ENCODE data around the gene CRMP1. TPM values are rescaled to one million over a fixed set of nuclear protein-coding genes. Genes with fewer than 3 reads are reported as not detected.

The CRMP1 gene
- total RNA-seq, 2 experiments from 2014 or later: not detected

DNA sequence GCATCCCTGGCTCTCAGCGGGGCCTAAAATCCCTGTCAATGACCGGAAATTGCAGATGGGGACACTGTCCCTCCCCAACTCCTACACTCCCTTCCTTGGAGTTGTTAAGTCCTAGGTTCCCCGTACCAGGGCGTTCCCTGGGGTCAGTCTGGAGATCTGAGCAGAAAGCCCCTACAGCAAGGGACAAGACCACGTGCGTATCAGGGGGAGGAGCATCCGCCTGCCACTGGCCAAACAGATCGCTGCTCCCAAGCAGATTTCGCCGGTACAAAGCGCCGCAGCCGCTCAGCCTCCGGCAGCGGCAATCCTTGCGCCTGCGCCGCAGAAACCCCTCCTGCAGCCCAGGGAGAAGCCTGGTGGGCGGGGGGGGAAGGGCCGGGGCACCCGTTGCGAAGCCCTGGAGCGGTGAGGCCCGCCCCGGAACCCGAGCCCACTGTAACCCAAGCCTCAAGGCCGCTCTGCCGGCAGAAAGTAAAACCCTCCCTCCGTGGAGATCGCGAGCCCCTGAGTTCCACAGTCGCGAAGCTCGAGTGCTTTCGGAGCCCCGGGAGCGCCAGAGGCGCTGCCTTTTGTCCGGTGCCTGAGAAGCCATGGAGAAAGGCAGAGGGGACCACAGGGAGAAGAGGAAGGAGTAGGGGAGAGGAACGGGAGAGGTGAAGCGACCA lies 2.7 kb downstream of the CRMP1 start:
- Mint-ChIP-seq H3K9me3 (no peaks in the 10 kb centered on the region), H3K27ac (no peak overlapping the region), H3K27me3 (peaks cover 76% of the 10 kb centered on the region), H3K36me3 (ENCODE audit: low read depth) (no peaks in the 10 kb centered on the region), H3K4me3 (no peak overlapping the region), H3K4me1 (ENCODE audit: low read depth) (no peaks in the 10 kb centered on the region)
- Histone ChIP-seq H3K4me1 (ENCODE audit: insufficient read depth, low read length) (peaks cover 5% of the 10 kb centered on the region), H3K27ac (ENCODE audit: low read depth in 1 of 2, low read length in 2 of 2) (no peak overlapping the region), H3K9me3 (ENCODE audit: control insufficient read depth in 1 of 2, insufficient read depth in 1 of 2, low read length in 2 of 2) (peaks cover 5 to 54% of the 10 kb centered on the region in 2 experiments), H3K4me3 (ENCODE audit: low read length) (no peak overlapping the region), H3K36me3 (ENCODE audit: insufficient read depth, low read length) (no peaks in the 10 kb centered on the region), H3K27me3 (ENCODE audit: control insufficient read depth in 1 of 2, insufficient read depth in 2 of 2, low read length in 2 of 2) (peaks cover 56 to 59% of the 10 kb centered on the region in 2 experiments)
- TF ChIP-seq, protein P1, sequence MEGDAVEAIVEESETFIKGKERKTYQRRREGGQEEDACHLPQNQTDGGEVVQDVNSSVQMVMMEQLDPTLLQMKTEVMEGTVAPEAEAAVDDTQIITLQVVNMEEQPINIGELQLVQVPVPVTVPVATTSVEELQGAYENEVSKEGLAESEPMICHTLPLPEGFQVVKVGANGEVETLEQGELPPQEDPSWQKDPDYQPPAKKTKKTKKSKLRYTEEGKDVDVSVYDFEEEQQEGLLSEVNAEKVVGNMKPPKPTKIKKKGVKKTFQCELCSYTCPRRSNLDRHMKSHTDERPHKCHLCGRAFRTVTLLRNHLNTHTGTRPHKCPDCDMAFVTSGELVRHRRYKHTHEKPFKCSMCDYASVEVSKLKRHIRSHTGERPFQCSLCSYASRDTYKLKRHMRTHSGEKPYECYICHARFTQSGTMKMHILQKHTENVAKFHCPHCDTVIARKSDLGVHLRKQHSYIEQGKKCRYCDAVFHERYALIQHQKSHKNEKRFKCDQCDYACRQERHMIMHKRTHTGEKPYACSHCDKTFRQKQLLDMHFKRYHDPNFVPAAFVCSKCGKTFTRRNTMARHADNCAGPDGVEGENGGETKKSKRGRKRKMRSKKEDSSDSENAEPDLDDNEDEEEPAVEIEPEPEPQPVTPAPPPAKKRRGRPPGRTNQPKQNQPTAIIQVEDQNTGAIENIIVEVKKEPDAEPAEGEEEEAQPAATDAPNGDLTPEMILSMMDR (IDR thresholded peaks at IDR 0.05): no peak
- no peak for DNase-seq
- POLR2A ChIA-PET: no interaction called here
- ATAC-seq (ENCODE audit: poor library complexity): no peak
- intact Hi-C loops (cut with DNase I, micrococcal nuclease): no loop called here
- CTCF ChIA-PET: no interaction called here

DNA sequence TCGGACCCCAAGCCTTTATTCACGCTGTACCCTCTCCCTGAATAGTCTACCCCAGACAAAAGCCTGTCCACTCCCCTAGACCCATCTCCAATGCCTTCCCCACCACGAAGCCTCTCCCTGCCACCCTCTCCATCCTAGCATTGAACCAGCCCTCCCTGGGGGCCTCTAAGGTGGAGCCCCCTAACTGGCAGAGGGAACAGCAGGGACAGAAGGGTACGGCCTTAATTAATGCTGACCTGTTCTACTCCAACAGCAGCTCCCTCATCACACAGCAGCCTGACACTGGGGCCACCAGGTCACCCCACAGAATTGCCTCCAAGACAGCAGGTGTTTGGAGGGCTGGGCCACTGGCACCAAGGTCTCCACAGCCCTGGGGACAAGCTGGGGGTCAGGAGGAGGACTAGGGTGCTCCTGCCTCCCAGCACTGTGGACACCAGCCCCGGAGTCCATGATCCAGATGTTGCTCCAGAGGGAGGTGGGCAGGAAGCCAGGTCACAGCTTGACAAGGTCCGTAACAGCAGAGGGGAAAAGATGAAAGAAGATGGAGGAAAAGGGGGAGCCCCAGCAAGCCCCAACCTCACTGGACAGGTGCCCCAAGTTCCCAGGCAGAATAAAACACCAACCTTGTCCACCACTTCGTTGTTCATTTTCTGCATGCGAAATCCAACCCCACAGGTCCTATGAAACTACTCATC lies 3.7 kb downstream of the CRMP1 start:
- Histone ChIP-seq H3K27ac (ENCODE audit: low read depth in 1 of 2, low read length in 2 of 2) (no peak overlapping the region), H3K9me3 (ENCODE audit: control insufficient read depth in 1 of 2, insufficient read depth in 1 of 2, low read length in 2 of 2) (peaks cover 5 to 48% of the 10 kb centered on the region in 2 experiments), H3K4me3 (ENCODE audit: low read length) (no peak overlapping the region), H3K36me3 (ENCODE audit: insufficient read depth, low read length) (no peaks in the 10 kb centered on the region), H3K4me1 (ENCODE audit: insufficient read depth, low read length) (peaks cover 5% of the 10 kb centered on the region), H3K27me3 (ENCODE audit: control insufficient read depth in 1 of 2, insufficient read depth in 2 of 2, low read length in 2 of 2) (peaks cover 55 to 59% of the 10 kb centered on the region in 2 experiments)
- H3K4me3 Mint-ChIP-seq: no peak overlapping the region
- H3K9me3 Mint-ChIP-seq: no peaks in the 10 kb centered on the region
- intact Hi-C loops (cut with DNase I, micrococcal nuclease): no loop called here
- ChIA-PET CTCF (no interaction called here), POLR2A (no interaction called here)
- no peak for ATAC-seq (ENCODE audit: poor library complexity)
- no peaks in the 10 kb centered on the region for H3K36me3 Mint-ChIP-seq (ENCODE audit: low read depth)
- H3K4me1 Mint-ChIP-seq (ENCODE audit: low read depth): no peaks in the 10 kb centered on the region
- no peak for DNase-seq
- H3K27me3 Mint-ChIP-seq: peaks cover 78% of the 10 kb centered on the region
- H3K27ac Mint-ChIP-seq: no peak overlapping the region
- TF ChIP-seq, protein P1 (IDR thresholded peaks at IDR 0.05): no peak

DNA sequence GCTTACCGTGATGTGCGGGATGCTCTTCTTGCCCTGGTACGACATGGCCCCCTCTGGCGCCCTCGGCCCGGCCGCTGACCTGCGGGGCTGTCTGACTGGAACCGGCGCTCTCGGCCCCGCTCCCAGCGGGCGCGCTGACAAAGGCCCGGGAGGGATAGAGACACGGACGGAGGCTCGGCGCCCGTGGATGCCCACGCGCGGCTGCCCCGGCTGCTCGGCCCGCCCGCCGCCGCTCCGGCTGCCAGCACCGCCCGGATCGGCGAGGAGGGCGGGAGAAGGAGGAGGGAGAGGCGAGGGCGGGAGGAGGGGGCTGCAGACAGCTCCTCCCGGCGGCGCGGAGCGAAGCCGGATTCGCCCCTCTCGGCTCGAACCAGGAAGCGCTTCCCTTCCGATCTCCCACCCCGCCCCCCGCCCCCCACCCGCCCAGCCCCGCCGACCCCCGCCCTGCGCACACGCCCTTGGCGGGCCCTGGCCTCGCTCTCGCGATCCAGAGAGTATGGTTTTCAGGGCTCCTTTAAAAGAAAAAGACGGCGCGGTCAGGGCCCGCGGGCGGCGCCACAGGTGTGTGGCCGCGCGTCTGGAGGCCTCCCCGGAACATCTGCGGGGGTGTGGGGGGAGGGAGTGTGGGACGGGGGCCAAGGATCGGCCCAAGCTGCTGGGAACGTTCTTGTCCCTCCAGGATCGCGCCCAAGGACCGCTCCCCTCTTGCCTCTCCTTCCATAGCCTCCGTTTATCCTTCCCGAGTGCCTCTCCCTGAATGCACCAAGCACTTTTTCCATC lies 4.5 kb downstream of the CRMP1 start:
- peaks cover 5 to 45% of the 10 kb centered on the region in 2 experiments for H3K9me3 ChIP-seq (ENCODE audit: control insufficient read depth in 1 of 2, insufficient read depth in 1 of 2, low read length in 2 of 2)
- Mint-ChIP-seq H3K4me1 (ENCODE audit: low read depth) (no peaks in the 10 kb centered on the region), H3K4me3 (no peak overlapping the region), H3K36me3 (ENCODE audit: low read depth) (no peaks in the 10 kb centered on the region), H3K27me3 (peaks cover 75% of the 10 kb centered on the region), H3K9me3 (no peaks in the 10 kb centered on the region), H3K27ac (no peak overlapping the region)
- intact Hi-C loops (cut with DNase I, micrococcal nuclease): no loop called here
- no peak for DNase-seq
- H3K27ac ChIP-seq (ENCODE audit: low read depth in 1 of 2, low read length in 2 of 2): no peak overlapping the region
- peaks cover 48 to 54% of the 10 kb centered on the region in 2 experiments for H3K27me3 ChIP-seq (ENCODE audit: control insufficient read depth in 1 of 2, insufficient read depth in 2 of 2, low read length in 2 of 2)
- ATAC-seq (ENCODE audit: poor library complexity): no peak
- POLR2A ChIA-PET: no interaction called here
- no peak overlapping the region for H3K4me3 ChIP-seq (ENCODE audit: low read length)
- H3K4me1 ChIP-seq (ENCODE audit: insufficient read depth, low read length): peaks cover 5% of the 10 kb centered on the region
- CTCF ChIA-PET: no interaction called here
- TF ChIP-seq, protein P1 (IDR thresholded peaks at IDR 0.05): no peak
- no peaks in the 10 kb centered on the region for H3K36me3 ChIP-seq (ENCODE audit: insufficient read depth, low read length)
